HL-60 (cell line): Measurements from ENCODE around the gene MYLK4.
A peak's percentile ranks its signal among the peaks of the same experiment; 100 is the strongest.

Experiments
- DNase-seq, 2 experiments: peaks; one replicate each; pipeline ENCODE4 v3.0.0-alpha.2; 2010 to 2020; ENCODE audit warnings: low read depth in 1 of 2, low spot score in 1 of 2
- H3K27ac ChIP-seq: fragments of 250-450 bp; sonication (Bioruptor Pico); replicated peaks from 2 replicates; pipeline ENCODE4 v1.5.1; 2020; ENCODE audit warnings: mild to moderate bottlenecking, moderate library complexity
- H3K27me3 ChIP-seq: fragments of 250-450 bp; sonication (Bioruptor Pico); 2 replicates; pipeline ENCODE4 v1.5.1; 2021; ENCODE audit warnings: mild to moderate bottlenecking, moderate library complexity; ENCODE audit not compliant: insufficient read depth, poor library complexity, severe bottlenecking
- H3K4me3 ChIP-seq: replicated peaks from 2 replicates; pipeline ENCODE4 v1.5.1; 2011; ENCODE audit warnings: mild to moderate bottlenecking, control low read depth, low read length; ENCODE audit not compliant: insufficient read depth
- GABPA ChIP-seq: IDR thresholded peaks from 2 replicates; pipeline ENCODE4 v1.6.1; 2012; ENCODE audit warnings: low read depth
- POLR2AphosphoS5 ChIP-seq: IDR thresholded peaks from 2 replicates; pipeline ENCODE4 v1.6.1; 2012; ENCODE audit warnings: low read depth
- SPI1 ChIP-seq: IDR thresholded peaks from 2 replicates; pipeline ENCODE4 v1.6.1; 2012; ENCODE audit warnings: low read depth, mild to moderate bottlenecking, borderline replicate concordance
- long read RNA-seq: library from polyadenylated mRNA; unstranded; transcript quantifications from one replicate; pipeline ENCODE4 v2.0.0, GENCODE V29; 2020
- TF ChIP-seq, protein P1 (sequence below): IDR thresholded peaks from one replicate; pipeline ENCODE4 v1.5.1; 2011; ENCODE audit warnings: low read length, control low read depth, inconsistent platforms; ENCODE audit not compliant: insufficient read depth
- TF ChIP-seq, protein P2 (sequence below): IDR thresholded peaks from 2 replicates; pipeline ENCODE4 v1.6.1; 2012; ENCODE audit warnings: low read depth; ENCODE audit not compliant: insufficient replicate concordance

Gene MYLK4
- long read RNA-seq, result 0 reads

DNA sequence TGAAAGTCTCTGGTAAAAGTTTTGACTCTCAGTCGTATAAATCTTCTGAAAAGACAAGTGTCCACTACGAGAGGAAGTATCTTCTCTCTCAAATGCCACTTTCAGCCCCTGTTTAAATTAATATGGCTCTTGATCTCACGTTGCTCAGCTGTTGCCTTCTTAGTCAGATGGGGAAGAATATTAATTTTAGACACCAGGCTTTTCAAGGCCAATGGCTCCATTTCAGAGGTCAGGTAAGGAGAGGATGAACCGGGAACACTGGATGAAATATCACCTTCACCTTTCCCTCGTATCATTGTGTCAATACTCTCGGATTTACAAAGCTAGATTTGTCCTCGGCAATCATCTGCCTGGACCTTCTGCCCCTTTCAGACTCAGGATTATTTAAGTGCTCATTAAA, at the start of gene MYLK4:
TSS of gene MYLK4 (minus strand) at position 91 of the 400 bp plus-strand sequence. CDS start 1,628 bp downstream, outside the sequence.
- H3K27me3 ChIP-seq, result no peaks in the 10 kb centered on the region
- H3K4me3 ChIP-seq, result no peak within 1 kb of the TSS
- DNase-seq, result no peak
- TF ChIP-seq, protein P1, sequence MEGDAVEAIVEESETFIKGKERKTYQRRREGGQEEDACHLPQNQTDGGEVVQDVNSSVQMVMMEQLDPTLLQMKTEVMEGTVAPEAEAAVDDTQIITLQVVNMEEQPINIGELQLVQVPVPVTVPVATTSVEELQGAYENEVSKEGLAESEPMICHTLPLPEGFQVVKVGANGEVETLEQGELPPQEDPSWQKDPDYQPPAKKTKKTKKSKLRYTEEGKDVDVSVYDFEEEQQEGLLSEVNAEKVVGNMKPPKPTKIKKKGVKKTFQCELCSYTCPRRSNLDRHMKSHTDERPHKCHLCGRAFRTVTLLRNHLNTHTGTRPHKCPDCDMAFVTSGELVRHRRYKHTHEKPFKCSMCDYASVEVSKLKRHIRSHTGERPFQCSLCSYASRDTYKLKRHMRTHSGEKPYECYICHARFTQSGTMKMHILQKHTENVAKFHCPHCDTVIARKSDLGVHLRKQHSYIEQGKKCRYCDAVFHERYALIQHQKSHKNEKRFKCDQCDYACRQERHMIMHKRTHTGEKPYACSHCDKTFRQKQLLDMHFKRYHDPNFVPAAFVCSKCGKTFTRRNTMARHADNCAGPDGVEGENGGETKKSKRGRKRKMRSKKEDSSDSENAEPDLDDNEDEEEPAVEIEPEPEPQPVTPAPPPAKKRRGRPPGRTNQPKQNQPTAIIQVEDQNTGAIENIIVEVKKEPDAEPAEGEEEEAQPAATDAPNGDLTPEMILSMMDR, result no peak
- TF ChIP-seq POLR2AphosphoS5, result no peak
- no peak for TF ChIP-seq SPI1
- TF ChIP-seq, protein P2, sequence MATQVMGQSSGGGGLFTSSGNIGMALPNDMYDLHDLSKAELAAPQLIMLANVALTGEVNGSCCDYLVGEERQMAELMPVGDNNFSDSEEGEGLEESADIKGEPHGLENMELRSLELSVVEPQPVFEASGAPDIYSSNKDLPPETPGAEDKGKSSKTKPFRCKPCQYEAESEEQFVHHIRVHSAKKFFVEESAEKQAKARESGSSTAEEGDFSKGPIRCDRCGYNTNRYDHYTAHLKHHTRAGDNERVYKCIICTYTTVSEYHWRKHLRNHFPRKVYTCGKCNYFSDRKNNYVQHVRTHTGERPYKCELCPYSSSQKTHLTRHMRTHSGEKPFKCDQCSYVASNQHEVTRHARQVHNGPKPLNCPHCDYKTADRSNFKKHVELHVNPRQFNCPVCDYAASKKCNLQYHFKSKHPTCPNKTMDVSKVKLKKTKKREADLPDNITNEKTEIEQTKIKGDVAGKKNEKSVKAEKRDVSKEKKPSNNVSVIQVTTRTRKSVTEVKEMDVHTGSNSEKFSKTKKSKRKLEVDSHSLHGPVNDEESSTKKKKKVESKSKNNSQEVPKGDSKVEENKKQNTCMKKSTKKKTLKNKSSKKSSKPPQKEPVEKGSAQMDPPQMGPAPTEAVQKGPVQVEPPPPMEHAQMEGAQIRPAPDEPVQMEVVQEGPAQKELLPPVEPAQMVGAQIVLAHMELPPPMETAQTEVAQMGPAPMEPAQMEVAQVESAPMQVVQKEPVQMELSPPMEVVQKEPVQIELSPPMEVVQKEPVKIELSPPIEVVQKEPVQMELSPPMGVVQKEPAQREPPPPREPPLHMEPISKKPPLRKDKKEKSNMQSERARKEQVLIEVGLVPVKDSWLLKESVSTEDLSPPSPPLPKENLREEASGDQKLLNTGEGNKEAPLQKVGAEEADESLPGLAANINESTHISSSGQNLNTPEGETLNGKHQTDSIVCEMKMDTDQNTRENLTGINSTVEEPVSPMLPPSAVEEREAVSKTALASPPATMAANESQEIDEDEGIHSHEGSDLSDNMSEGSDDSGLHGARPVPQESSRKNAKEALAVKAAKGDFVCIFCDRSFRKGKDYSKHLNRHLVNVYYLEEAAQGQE, result no peak
- TF ChIP-seq GABPA, result no peak
- H3K27ac ChIP-seq, result no peak within 1 kb of the TSS

DNA sequence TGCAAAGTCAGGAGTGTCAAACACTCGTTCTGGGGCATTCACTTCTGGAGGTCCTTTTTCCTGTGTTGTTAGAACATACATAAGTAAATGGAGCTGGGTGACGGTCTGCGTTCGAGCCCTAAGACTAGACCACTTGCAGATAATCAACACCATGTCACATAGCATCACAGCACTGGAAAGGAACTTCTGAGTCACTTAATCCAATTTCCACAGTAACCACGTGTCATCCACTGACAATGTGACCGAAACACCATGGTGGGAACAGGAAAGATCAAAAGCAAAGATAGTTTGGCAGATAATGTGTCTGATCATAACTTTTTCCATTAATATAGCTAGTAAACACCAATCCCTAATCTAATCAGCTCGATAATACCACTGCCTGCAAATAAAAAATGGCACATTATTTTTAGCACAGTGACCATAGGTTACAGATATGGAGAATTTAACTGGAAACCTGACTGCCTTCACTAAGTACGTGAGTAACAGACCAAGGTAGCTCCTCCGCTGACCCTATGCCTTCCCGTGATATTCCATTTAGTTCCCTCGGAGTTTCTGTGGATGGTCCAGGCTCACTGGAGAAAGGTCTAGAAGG, 49.3 kb upstream of the MYLK4 start:
- no peak overlapping the region; the same call in 1 of the 2 replicates for H3K27ac ChIP-seq
- peak in 1 of 2 experiments; percentile 39 for DNase-seq
- TF ChIP-seq, protein P2, result no peak
- TF ChIP-seq, protein P1, result no peak
- TF ChIP-seq SPI1 (no peak), POLR2AphosphoS5 (no peak), GABPA (no peak)
- no peak overlapping the region for H3K4me3 ChIP-seq
- H3K27me3 ChIP-seq, result no peaks in the 10 kb centered on the region

DNA sequence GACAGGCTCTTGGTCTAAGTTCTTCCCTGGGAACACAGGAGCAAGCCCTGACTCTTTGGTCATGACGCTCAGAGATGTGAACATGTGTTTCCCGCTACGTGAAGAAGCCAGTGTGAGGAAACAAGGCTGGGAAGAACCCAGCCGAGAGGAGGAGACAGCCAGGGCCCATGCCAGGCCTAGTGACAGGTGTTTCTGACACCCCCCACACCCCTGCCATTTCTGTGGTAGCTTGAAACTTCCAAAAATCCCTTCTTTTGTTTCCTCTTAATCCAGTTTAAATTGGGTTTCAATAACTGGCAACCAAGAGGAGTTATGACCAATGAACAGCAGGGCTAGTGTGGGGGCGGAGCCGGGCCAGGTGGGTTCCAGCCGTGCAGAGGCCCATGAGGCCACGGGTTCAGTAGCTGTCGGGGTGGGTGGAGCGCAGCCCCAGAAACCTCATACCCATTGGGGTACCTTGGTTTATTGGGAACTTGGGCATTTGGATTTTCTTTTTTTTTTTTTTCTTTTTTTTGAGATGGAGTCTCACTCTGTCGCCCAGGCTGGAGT, 47.9 kb upstream of the MYLK4 start:
- Histone ChIP-seq H3K27ac (peak overlapping the region; percentile 98), H3K27me3 (no peaks in the 10 kb centered on the region), H3K4me3 (no peak overlapping the region)
- TF ChIP-seq GABPA, result no peak
- TF ChIP-seq, protein P2, result no peak
- no peak for TF ChIP-seq SPI1
- no peak for TF ChIP-seq POLR2AphosphoS5
- TF ChIP-seq, protein P1, result no peak
- DNase-seq, result no peak
